ENCODE measurements around the gene VWA5B1. TPM values are rescaled to one million over a fixed set of nuclear protein-coding genes. Genes with fewer than 3 reads are reported as not detected.

The VWA5B1 gene
- total and polyA plus RNA-seq, 2 experiments from 2014 or later = 0.16 to 1.0 TPM

DNA sequence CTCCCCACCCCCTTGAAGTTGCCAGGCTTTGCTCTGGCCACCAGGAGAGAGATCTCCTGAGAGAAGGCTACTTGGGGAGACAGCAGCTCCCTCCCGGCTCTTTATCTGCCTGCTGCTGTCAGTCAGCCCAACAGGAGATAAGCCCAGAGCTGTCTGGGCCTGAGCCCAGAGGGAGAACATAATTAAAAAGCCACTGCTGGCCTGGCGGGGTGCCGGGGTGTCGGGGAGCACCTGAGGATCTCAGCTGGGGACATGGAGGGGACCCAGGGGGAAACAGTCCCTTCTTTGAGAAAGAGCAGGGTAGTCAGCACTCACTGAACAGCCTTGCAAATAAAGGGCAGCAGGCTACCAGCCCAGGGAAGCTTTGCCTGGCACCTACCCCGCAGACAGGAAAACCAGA, 17.9 kb downstream of the VWA5B1 start (continued):
- TF ChIP-seq, protein P1, sequence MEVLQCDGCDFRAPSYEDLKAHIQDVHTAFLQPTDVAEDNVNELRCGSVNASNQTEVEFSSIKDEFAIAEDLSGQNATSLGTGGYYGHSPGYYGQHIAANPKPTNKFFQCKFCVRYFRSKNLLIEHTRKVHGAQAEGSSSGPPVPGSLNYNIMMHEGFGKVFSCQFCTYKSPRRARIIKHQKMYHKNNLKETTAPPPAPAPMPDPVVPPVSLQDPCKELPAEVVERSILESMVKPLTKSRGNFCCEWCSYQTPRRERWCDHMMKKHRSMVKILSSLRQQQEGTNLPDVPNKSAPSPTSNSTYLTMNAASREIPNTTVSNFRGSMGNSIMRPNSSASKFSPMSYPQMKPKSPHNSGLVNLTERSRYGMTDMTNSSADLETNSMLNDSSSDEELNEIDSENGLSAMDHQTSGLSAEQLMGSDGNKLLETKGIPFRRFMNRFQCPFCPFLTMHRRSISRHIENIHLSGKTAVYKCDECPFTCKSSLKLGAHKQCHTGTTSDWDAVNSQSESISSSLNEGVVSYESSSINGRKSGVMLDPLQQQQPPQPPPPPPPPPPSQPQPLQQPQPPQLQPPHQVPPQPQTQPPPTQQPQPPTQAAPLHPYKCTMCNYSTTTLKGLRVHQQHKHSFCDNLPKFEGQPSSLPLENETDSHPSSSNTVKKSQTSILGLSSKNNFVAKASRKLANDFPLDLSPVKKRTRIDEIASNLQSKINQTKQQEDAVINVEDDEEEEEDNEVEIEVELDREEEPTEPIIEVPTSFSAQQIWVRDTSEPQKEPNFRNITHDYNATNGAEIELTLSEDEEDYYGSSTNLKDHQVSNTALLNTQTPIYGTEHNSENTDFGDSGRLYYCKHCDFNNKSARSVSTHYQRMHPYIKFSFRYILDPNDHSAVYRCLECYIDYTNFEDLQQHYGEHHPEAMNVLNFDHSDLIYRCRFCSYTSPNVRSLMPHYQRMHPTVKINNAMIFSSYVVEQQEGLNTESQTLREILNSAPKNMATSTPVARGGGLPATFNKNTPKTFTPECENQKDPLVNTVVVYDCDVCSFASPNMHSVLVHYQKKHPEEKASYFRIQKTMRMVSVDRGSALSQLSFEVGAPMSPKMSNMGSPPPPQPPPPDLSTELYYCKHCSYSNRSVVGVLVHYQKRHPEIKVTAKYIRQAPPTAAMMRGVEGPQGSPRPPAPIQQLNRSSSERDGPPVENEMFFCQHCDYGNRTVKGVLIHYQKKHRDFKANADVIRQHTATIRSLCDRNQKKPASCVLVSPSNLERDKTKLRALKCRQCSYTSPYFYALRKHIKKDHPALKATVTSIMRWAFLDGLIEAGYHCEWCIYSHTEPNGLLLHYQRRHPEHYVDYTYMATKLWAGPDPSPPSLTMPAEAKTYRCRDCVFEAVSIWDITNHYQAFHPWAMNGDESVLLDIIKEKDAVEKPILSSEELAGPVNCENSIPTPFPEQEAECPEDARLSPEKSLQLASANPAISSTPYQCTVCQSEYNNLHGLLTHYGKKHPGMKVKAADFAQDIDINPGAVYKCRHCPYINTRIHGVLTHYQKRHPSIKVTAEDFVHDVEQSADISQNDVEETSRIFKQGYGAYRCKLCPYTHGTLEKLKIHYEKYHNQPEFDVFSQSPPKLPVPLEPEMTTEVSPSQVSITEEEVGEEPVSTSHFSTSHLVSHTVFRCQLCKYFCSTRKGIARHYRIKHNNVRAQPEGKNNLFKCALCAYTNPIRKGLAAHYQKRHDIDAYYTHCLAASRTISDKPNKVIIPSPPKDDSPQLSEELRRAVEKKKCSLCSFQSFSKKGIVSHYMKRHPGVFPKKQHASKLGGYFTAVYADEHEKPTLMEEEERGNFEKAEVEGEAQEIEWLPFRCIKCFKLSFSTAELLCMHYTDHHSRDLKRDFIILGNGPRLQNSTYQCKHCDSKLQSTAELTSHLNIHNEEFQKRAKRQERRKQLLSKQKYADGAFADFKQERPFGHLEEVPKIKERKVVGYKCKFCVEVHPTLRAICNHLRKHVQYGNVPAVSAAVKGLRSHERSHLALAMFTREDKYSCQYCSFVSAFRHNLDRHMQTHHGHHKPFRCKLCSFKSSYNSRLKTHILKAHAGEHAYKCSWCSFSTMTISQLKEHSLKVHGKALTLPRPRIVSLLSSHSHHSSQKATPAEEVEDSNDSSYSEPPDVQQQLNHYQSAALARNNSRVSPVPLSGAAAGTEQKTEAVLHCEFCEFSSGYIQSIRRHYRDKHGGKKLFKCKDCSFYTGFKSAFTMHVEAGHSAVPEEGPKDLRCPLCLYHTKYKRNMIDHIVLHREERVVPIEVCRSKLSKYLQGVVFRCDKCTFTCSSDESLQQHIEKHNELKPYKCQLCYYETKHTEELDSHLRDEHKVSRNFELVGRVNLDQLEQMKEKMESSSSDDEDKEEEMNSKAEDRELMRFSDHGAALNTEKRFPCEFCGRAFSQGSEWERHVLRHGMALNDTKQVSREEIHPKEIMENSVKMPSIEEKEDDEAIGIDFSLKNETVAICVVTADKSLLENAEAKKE (CRISPR knock-in tag; IDR thresholded peaks at IDR 0.05) = no peak

DNA sequence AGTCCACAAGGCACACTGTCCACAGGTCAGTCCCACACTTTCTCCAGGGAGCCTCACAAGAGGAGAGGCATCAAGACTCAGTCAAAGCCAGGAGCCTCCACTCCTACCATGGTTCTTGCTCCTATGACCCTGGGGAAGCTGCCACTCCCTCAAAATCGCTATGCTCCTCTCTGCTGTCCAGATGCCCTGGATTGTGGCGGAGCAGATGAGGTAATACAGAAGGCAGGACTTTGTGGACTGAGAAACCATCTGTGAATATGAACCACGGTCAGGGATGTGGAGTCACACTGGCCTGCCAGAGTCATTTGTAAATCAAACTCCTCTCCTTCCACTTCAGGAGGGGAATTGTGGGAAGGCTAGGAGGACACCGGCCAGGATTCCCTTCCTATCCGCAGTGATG, 20.6 kb downstream of the VWA5B1 start:
- Mint-ChIP-seq H3K4me1 (no peaks in the 10 kb centered on the region; the same call in 2 of the 3 replicates), H3K4me3 (no peak overlapping the region), H3K36me3 (ENCODE audit: low read depth) (no peaks in the 10 kb centered on the region), H3K9me3 (no peaks in the 10 kb centered on the region), H3K27ac (no peak overlapping the region), H3K27me3 (ENCODE audit: insufficient read depth, low read depth, poor library complexity) (peaks cover 3% of the 10 kb centered on the region)
- Histone ChIP-seq H3K79me2 (replicated peaks; ENCODE audit: insufficient read depth) (no peaks in the 10 kb centered on the region), H3K27ac (ENCODE audit: low read depth) (no peak overlapping the region), H4K20me1 (replicated peaks; ENCODE audit: insufficient read depth) (no peaks in the 10 kb centered on the region), H3K4me3 (no peak overlapping the region), H3K36me3 (ENCODE audit: insufficient read depth) (no peaks in the 10 kb centered on the region), H3K4me1 (ENCODE audit: insufficient read depth) (no peaks in the 10 kb centered on the region), H3F3A (replicated peaks; ENCODE audit: low read depth) (no peaks in the 10 kb centered on the region), H3K9me2 (ENCODE audit: insufficient read depth) (no peaks in the 10 kb centered on the region), H2AFZ (no peak overlapping the region), H3K4me2 (no peak overlapping the region), H3K27me3 (ENCODE audit: insufficient read depth) (no peaks in the 10 kb centered on the region)
- no peak for TF ChIP-seq STAT1 (IDR thresholded peaks at IDR 0.05; ENCODE audit: unreplicated experiment)
- TF ChIP-seq, protein P2, sequence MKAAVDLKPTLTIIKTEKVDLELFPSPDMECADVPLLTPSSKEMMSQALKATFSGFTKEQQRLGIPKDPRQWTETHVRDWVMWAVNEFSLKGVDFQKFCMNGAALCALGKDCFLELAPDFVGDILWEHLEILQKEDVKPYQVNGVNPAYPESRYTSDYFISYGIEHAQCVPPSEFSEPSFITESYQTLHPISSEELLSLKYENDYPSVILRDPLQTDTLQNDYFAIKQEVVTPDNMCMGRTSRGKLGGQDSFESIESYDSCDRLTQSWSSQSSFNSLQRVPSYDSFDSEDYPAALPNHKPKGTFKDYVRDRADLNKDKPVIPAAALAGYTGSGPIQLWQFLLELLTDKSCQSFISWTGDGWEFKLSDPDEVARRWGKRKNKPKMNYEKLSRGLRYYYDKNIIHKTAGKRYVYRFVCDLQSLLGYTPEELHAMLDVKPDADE (IDR thresholded peaks at IDR 0.05) = no peak
- no peak for DNase-seq (ENCODE audit: low spot score)
- ATAC-seq = no peak

DNA sequence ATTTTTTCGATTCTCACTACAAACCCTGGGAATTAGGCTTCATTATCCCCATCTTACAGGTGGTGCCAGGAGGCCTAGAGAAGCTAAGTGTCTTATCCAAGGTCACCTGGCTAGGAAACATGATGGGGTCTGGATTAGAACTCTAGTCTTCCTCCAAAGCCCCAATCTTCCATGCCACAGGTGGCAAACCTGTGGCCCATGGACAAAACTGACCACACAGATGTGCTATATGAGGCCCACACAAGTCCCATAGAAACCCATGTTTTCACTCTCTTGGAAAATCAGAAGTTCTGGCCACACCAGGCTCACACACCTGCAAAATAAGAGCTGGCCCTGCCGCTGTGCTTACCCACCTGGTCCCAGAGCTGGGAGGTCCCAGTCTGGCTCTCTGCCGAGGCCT, 21.6 kb downstream of the VWA5B1 start:
- H3K4me1 ChIP-seq (ENCODE audit: insufficient read depth) = no peaks in the 10 kb centered on the region
- no peak overlapping the region for H3K4me3 Mint-ChIP-seq
- H3K27me3 Mint-ChIP-seq (ENCODE audit: insufficient read depth, low read depth, poor library complexity) = peaks cover 3% of the 10 kb centered on the region
- TF ChIP-seq, protein P1 (CRISPR knock-in tag; IDR thresholded peaks at IDR 0.05) = no peak

More for the DNA sequence above, 21.6 kb downstream of the VWA5B1 start:
- Mint-ChIP-seq H3K9me3 (no peaks in the 10 kb centered on the region), H3K36me3 (ENCODE audit: low read depth) (no peaks in the 10 kb centered on the region), H3K27ac (no peak overlapping the region), H3K4me1 (no peaks in the 10 kb centered on the region; the same call in 2 of the 3 replicates)
- no peak for DNase-seq (ENCODE audit: low spot score)
- Histone ChIP-seq H3K27ac (ENCODE audit: low read depth) (no peak overlapping the region), H3K4me3 (no peak overlapping the region), H2AFZ (no peak overlapping the region), H3K36me3 (ENCODE audit: insufficient read depth) (no peaks in the 10 kb centered on the region), H3K4me2 (no peak overlapping the region), H4K20me1 (replicated peaks; ENCODE audit: insufficient read depth) (no peaks in the 10 kb centered on the region), H3K9me2 (ENCODE audit: insufficient read depth) (no peaks in the 10 kb centered on the region), H3F3A (replicated peaks; ENCODE audit: low read depth) (no peaks in the 10 kb centered on the region), H3K27me3 (ENCODE audit: insufficient read depth) (no peaks in the 10 kb centered on the region), H3K79me2 (replicated peaks; ENCODE audit: insufficient read depth) (no peaks in the 10 kb centered on the region)
- no peak for ATAC-seq

Measured in GM23338 (cell line).